Loucy (cell line): Measurements from ENCODE around the gene ZFP36L2.

Source experiments
- H2AFZ ChIP-seq: fragments of 200-600 bp; sonication (generic); 2 replicates; pipeline ENCODE4 v1.6.0; 2016; ENCODE audit warnings: antibody characterized with exemption, mild to moderate bottlenecking, low read length, moderate library complexity
- H3F3A ChIP-seq: fragments of 200-600 bp; 2 replicates; pipeline ENCODE4 v1.6.0; 2016; ENCODE audit warnings: antibody characterized with exemption, low read depth, mild to moderate bottlenecking
- H3K27me3 ChIP-seq: fragments of 200-600 bp; sonication (generic); 2 replicates; pipeline ENCODE4 v1.6.1; 2014; ENCODE audit warnings: low read length, mild to moderate bottlenecking; ENCODE audit not compliant: insufficient read depth, poor library complexity, severe bottlenecking
- H3K36me3 ChIP-seq: fragments of 200-600 bp; sonication (generic); 2 replicates; pipeline ENCODE4 v1.6.1; 2016; ENCODE audit warnings: low read length; ENCODE audit not compliant: insufficient read depth
- H3K4me1 ChIP-seq: fragments of 200-600 bp; sonication (generic); 2 replicates; pipeline ENCODE4 v1.5.1; 2014; ENCODE audit warnings: low read length, mild to moderate bottlenecking; ENCODE audit not compliant: insufficient read depth, poor library complexity, severe bottlenecking
- H3K4me2 ChIP-seq: fragments of 200-600 bp; sonication (generic); 2 replicates; pipeline ENCODE4 v1.6.0; 2014; ENCODE audit warnings: antibody characterized with exemption, low read length, low read depth, mild to moderate bottlenecking; ENCODE audit not compliant: poor library complexity, severe bottlenecking
- H3K4me3 ChIP-seq: fragments of 200-600 bp; sonication (generic); 2 replicates; pipeline ENCODE4 v1.5.1; 2014; ENCODE audit warnings: low read length, mild to moderate bottlenecking, mixed read lengths; ENCODE audit not compliant: poor library complexity, severe bottlenecking
- H3K79me2 ChIP-seq: fragments of 200-600 bp; sonication (generic); 2 replicates; pipeline ENCODE4 v1.6.1; 2014; ENCODE audit warnings: low read length; ENCODE audit not compliant: insufficient read depth
- H3K9ac ChIP-seq: fragments of 200-600 bp; sonication (generic); 2 replicates; pipeline ENCODE4 v1.6.0; 2014; ENCODE audit warnings: mild to moderate bottlenecking, low read depth, low read length, moderate library complexity; ENCODE audit not compliant: poor library complexity, severe bottlenecking
- H3K9me2 ChIP-seq: fragments of 200-600 bp; sonication (generic); replicated peaks from 2 replicates; pipeline ENCODE4 v1.6.1; 2016; ENCODE audit warnings: low read depth, low read length, mixed read lengths
- H3K9me3 ChIP-seq: fragments of 200-600 bp; sonication (generic); 2 replicates; pipeline ENCODE4 v1.6.1; 2014; ENCODE audit warnings: mild to moderate bottlenecking, antibody characterized with exemption, low read length, low read depth; ENCODE audit not compliant: insufficient read depth
- H4K20me1 ChIP-seq: fragments of 200-600 bp; sonication (generic); 2 replicates; pipeline ENCODE4 v1.6.0; 2014; ENCODE audit warnings: antibody characterized with exemption, low read length, mild to moderate bottlenecking; ENCODE audit not compliant: insufficient read depth, poor library complexity, severe bottlenecking
- EZH2phosphoT487 ChIP-seq: fragments of 200-600 bp; IDR thresholded peaks from 2 replicates; pipeline ENCODE4 v1.6.1; 2018; ENCODE audit warnings: antibody characterized with exemption, mild to moderate bottlenecking, moderate library complexity, borderline replicate concordance
- TF ChIP-seq, protein P1 (sequence below): fragments of 200-600 bp; sonication (generic); conservative IDR thresholded peaks from 2 replicates; pipeline ENCODE4 v1.5.1; 2014; ENCODE audit warnings: mild to moderate bottlenecking, antibody characterized with exemption, low read length

ZFP36L2 gene

GRCh38 chr2:43270930-43271615, 44.7 kb upstream of the ZFP36L2 start:
- Histone ChIP-seq H3K4me1 (no peaks in the 10 kb centered on the region), H3K27me3 (no peaks in the 10 kb centered on the region), H3K9me3 (no peaks in the 10 kb centered on the region), H3K36me3 (no peaks in the 10 kb centered on the region), H3K79me2 (no peaks in the 10 kb centered on the region), H3K4me2 (no peak overlapping the region), H3K9ac (no peak overlapping the region), H2AFZ (no peak overlapping the region), H3K9me2 (no peaks in the 10 kb centered on the region), H3F3A (no peaks in the 10 kb centered on the region), H4K20me1 (no peaks in the 10 kb centered on the region), H3K4me3 (no peak overlapping the region)
- TF ChIP-seq EZH2phosphoT487, result no peak
- TF ChIP-seq, protein P1, sequence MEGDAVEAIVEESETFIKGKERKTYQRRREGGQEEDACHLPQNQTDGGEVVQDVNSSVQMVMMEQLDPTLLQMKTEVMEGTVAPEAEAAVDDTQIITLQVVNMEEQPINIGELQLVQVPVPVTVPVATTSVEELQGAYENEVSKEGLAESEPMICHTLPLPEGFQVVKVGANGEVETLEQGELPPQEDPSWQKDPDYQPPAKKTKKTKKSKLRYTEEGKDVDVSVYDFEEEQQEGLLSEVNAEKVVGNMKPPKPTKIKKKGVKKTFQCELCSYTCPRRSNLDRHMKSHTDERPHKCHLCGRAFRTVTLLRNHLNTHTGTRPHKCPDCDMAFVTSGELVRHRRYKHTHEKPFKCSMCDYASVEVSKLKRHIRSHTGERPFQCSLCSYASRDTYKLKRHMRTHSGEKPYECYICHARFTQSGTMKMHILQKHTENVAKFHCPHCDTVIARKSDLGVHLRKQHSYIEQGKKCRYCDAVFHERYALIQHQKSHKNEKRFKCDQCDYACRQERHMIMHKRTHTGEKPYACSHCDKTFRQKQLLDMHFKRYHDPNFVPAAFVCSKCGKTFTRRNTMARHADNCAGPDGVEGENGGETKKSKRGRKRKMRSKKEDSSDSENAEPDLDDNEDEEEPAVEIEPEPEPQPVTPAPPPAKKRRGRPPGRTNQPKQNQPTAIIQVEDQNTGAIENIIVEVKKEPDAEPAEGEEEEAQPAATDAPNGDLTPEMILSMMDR, result peak; percentile 42

DNA sequence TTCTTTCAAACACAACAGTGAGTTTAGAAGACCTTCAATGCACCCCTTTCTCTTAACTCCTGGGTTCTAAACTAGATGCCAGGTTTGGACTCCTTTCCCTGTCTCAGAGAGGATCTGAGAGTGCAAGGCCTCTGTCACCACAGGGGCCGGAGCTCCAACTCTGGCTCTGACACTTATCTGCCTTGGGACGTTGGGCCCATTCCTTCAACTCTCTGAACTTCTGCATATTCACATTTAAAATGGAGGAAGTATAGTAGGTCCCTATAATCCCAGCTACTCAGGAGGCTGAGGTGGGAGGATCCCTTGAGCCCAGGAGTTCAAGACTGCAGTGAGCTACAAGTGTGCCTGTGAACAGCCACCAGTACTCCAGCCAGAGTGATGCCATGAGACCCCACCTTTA, 44.1 kb upstream of the ZFP36L2 start:
- Histone ChIP-seq H3K4me1 (no peaks in the 10 kb centered on the region), H3K9me2 (no peaks in the 10 kb centered on the region), H3K4me3 (no peak overlapping the region), H3K9me3 (no peaks in the 10 kb centered on the region), H3K9ac (no peak overlapping the region), H3F3A (no peaks in the 10 kb centered on the region), H3K79me2 (no peaks in the 10 kb centered on the region), H2AFZ (no peak overlapping the region), H3K27me3 (no peaks in the 10 kb centered on the region), H3K36me3 (no peaks in the 10 kb centered on the region), H3K4me2 (no peak overlapping the region), H4K20me1 (no peaks in the 10 kb centered on the region)
- TF ChIP-seq, protein P1, result no peak
- TF ChIP-seq EZH2phosphoT487, result no peak

DNA sequence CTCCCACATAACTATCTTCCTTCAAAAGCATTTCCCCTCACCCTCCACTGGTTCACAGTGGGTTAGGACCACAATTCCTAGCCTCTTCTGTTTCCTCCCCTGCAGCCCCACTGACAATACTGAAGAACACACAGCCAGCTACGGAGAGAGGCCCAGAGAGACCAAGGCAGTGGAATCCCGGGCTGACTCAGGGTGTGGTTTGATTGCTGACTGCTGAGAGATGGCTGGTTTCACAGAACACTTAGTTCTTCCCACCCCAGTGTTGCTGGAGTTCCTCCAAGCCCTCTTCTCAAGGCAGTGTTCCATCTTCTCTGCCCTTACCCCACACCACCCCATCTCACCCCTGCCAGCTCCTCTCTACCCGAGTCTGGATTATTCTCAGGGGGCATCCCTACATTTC, 43.3 kb upstream of the ZFP36L2 start:
- no peak overlapping the region for H2AFZ ChIP-seq
- no peaks in the 10 kb centered on the region for H3K36me3 ChIP-seq
- H3K27me3 ChIP-seq, result no peaks in the 10 kb centered on the region
- H3K4me2 ChIP-seq, result no peak overlapping the region
- no peaks in the 10 kb centered on the region for H4K20me1 ChIP-seq
- TF ChIP-seq, protein P1, result no peak
- no peak for TF ChIP-seq EZH2phosphoT487
- H3K79me2 ChIP-seq, result no peaks in the 10 kb centered on the region
- no peaks in the 10 kb centered on the region for H3K9me2 ChIP-seq
- no peak overlapping the region for H3K4me3 ChIP-seq
- H3F3A ChIP-seq, result no peaks in the 10 kb centered on the region
- H3K9ac ChIP-seq, result no peak overlapping the region
- H3K9me3 ChIP-seq, result no peaks in the 10 kb centered on the region
- no peaks in the 10 kb centered on the region for H3K4me1 ChIP-seq
